ENCODE data around the gene LDB2. TPM values are rescaled to one million over a fixed set of nuclear protein-coding genes. Genes with fewer than 3 reads are reported as not detected.

The LDB2 gene
- total and polyA plus RNA-seq, 2 of the 8 experiments (the other 6 are each of a cell fraction or from before 2014, with no cell fraction given) = 57.0 to 140 TPM

GRCh38 chr4:16671741-16672140 lies 226.7 kb downstream of the LDB2 start:
- Histone ChIP-seq H3K36me3 (ENCODE audit: control insufficient read depth in 2 of 4, insufficient read depth in 4 of 4, low read length in 3 of 4) (no peaks in the 10 kb centered on the region), H3K9me3 (ENCODE audit: insufficient read depth in 2 of 2, low read depth in 1 of 2, low read length in 1 of 2) (no peaks in the 10 kb centered on the region), H3K4me2 (ENCODE audit: insufficient read depth in 1 of 2, low read depth in 2 of 2, low read length in 2 of 2) (no peak overlapping the region), H3K79me1 (ENCODE audit: low read depth, low read length) (0 out of 2 replicates have a peak, but pooled peaks cover 5% of the 10 kb centered on the region), H3K56ac (replicated peaks; ENCODE audit: insufficient read length, low read depth, low read length) (no peak overlapping the region), H3K27ac (ENCODE audit: low read depth, low read length) (no peak overlapping the region), H3K14ac (ENCODE audit: insufficient read length) (no peak overlapping the region), H2BK12ac (ENCODE audit: low read depth, low read length) (no peak overlapping the region), H3K4ac (replicated peaks; ENCODE audit: insufficient read length, low read depth, low read length) (no peak overlapping the region), H2AK5ac (ENCODE audit: low read depth, low read length) (no peak overlapping the region), H2BK20ac (ENCODE audit: low read length) (no peak overlapping the region), H3K79me2 (ENCODE audit: control insufficient read depth in 1 of 2, insufficient read depth in 2 of 2, low read length in 2 of 2) (no peaks in the 10 kb centered on the region), H2BK5ac (ENCODE audit: low read depth, low read length) (no peak overlapping the region), H4K5ac (ENCODE audit: insufficient read length, low read depth, low read length) (no peak overlapping the region), H3K23ac (ENCODE audit: insufficient read length) (no peak overlapping the region), H3K4me3 (ENCODE audit: extremely low read depth in 1 of 4, insufficient read depth in 2 of 4, low read depth in 3 of 4, low read length in 4 of 4) (no peak overlapping the region), H3K27me3 (replicated peaks in 1 of 4; ENCODE audit: control insufficient read depth in 3 of 4, extremely low read depth in 1 of 4, insufficient read depth in 3 of 4, low read length in 3 of 4) (no peaks in the 10 kb centered on the region), H3K18ac (ENCODE audit: extremely low read depth, low read length) (no peak overlapping the region), H2BK15ac (ENCODE audit: low read length) (no peak overlapping the region), H4K8ac (ENCODE audit: extremely low read depth, insufficient read depth, low read length) (no peak overlapping the region), H4K91ac (replicated peaks; ENCODE audit: insufficient read length, low read length) (no peak overlapping the region), H3K23me2 (ENCODE audit: low read depth, low read length) (no peaks in the 10 kb centered on the region), H3K9ac (replicated peaks in 1 of 4; ENCODE audit: extremely low read depth in 1 of 4, low read depth in 3 of 4, low read length in 3 of 4) (no peak overlapping the region), H3K4me1 (replicated peaks in 1 of 4; ENCODE audit: control insufficient read depth in 3 of 4, insufficient read depth in 4 of 4, low read length in 3 of 4) (peaks cover 0 to 4% (median under 1%) of the 10 kb centered on the region in 4 experiments; a peak in 2 of 7 replicates), H4K20me1 (replicated peaks in 1 of 2; ENCODE audit: control insufficient read depth in 1 of 2, insufficient read depth in 2 of 2, low read length in 2 of 2) (no peaks in the 10 kb centered on the region), H2BK120ac (replicated peaks; ENCODE audit: low read depth, low read length) (no peak overlapping the region), H2AFZ (ENCODE audit: low read length) (no peak overlapping the region)
- ChIA-PET POLR2A (ENCODE audit: partially characterized antibody) (interaction anchor here (0.9 kb wide), 1 partner anchor 73 kb away, joined by 3 read pairs; no protein-coding TSS in a partner anchor), CTCF (ENCODE audit: partially characterized antibody) (interaction anchor here (1.2 to 2.2 kb wide), 4 partner anchors 9 to 393 kb away, joined by 3 to 8 read pairs (median 4); no protein-coding TSS in a partner anchor)
- WGBS, 2 experiments (ENCODE audit: extremely low coverage in 1 of 2, insufficient coverage in 1 of 2, insufficient read length in 1 of 2, insufficient replicate concordance in 2 of 2, low coverage in 1 of 2, low lambda C conversion rate in 2 of 2, missing lambda C conversion rate in 1 of 2) = 70% methylated on average over 2 of the region's 2 CpGs; no CpG with 5 or more reads in 1 of the 2 experiments
- no peak for DNase-seq (ENCODE audit: low read depth in 1 of 2, low spot score in 2 of 2)
- TF ChIP-seq SP1 (IDR thresholded peaks at IDR 0.05; ENCODE audit: low read depth, low read length) (no peak), SIRT6 (IDR thresholded peaks at IDR 0.05; ENCODE audit: low read length) (no peak), KDM1A (IDR thresholded peaks at IDR 0.05; ENCODE audit: borderline replicate concordance, low read length) (no peak), SAP30 (IDR thresholded peaks at IDR 0.05; ENCODE audit: insufficient read depth, insufficient replicate concordance, low read length) (no peak)
- no peak for FAIRE-seq

Measured in H1 (cell line).